Smooth muscle cell (in vitro differentiated cells): ENCODE results near the gene HSF4. TPM values are rescaled to one million over a fixed set of nuclear protein-coding genes. Genes with fewer than 3 reads are reported as not detected.

Experiments used
- DNase-seq: peaks from one replicate; lab custom pipeline; 2025; ENCODE audit not compliant: unreplicated experiment; lab: John Stamatoyannopoulos, UW
- H2AFZ ChIP-seq: fragments of 200-600 bp; sonication (generic); 2 replicates; pipeline ENCODE4 v1.6.0; 2016; ENCODE audit warnings: antibody characterized with exemption, low read depth, mild to moderate bottlenecking
- H3F3A ChIP-seq: fragments of 200-600 bp; sonication (generic); 2 replicates; pipeline ENCODE4 v1.6.0; 2017; ENCODE audit warnings: antibody characterized with exemption, low read depth
- H3K27ac ChIP-seq: fragments of 200-600 bp; sonication (generic); 2 replicates; pipeline ENCODE4 v1.5.1; 2016; ENCODE audit warnings: low read depth, mild to moderate bottlenecking
- H3K27me3 ChIP-seq: fragments of 200-600 bp; sonication (generic); 2 replicates; pipeline ENCODE4 v1.6.1; 2016; ENCODE audit warnings: low read depth, mild to moderate bottlenecking
- H3K36me3 ChIP-seq: fragments of 200-600 bp; sonication (generic); 2 replicates; pipeline ENCODE4 v1.5.1; 2016; ENCODE audit warnings: low read depth
- H3K4me1 ChIP-seq: fragments of 200-600 bp; sonication (generic); 2 replicates; pipeline ENCODE4 v1.5.1; 2016; ENCODE audit warnings: low read depth
- H3K4me2 ChIP-seq: fragments of 200-600 bp; sonication (generic); 2 replicates; pipeline ENCODE4 v1.6.0; 2016; ENCODE audit warnings: mild to moderate bottlenecking
- H3K4me3 ChIP-seq: fragments of 200-600 bp; sonication (generic); 2 replicates; pipeline ENCODE4 v1.5.1; 2016; ENCODE audit warnings: mild to moderate bottlenecking
- H3K79me2 ChIP-seq: fragments of 200-600 bp; sonication (generic); 2 replicates; pipeline ENCODE4 v1.6.0; 2016; ENCODE audit warnings: low read depth, mild to moderate bottlenecking
- H3K9ac ChIP-seq: fragments of 200-600 bp; sonication (generic); 2 replicates; pipeline ENCODE4 v1.6.0; 2016; ENCODE audit warnings: low read depth
- H3K9me3 ChIP-seq: fragments of 200-600 bp; sonication (generic); replicated peaks from 2 replicates; pipeline ENCODE4 v1.5.1; 2016; ENCODE audit warnings: low read depth
- H4K20me1 ChIP-seq: fragments of 200-600 bp; sonication (generic); 2 replicates; pipeline ENCODE4 v1.6.0; 2016; ENCODE audit warnings: low read depth
- CTCF ChIP-seq: fragments of 200-600 bp; sonication (generic); IDR thresholded peaks from 2 replicates; pipeline ENCODE4 v1.5.1; 2017; ENCODE audit warnings: borderline replicate concordance, mild to moderate bottlenecking, antibody characterized with exemption; ENCODE audit not compliant: insufficient read depth, poor library complexity, severe bottlenecking
- WGBS: methylation state at CpG from one replicate; pipeline ENCODE4 v1.1.7; 2016; ENCODE audit warnings: low lambda C conversion rate; 5-methylcytosine and 5-hydroxymethylcytosine counted together
- polyA plus RNA-seq: library from polyadenylated mRNA; unstranded; fragments of >200 nt; fragmentation: Nextera tagmentation; extraction: Ambion mirVana; gene quantifications from 2 replicates; pipeline ENCODE4 v1.2.1, GENCODE V29; 2016
- total RNA-seq: library from RNA; depleted of rRNA; stranded (reverse); fragments of >200 nt; gene quantifications from 2 replicates; pipeline ENCODE4 v1.2.3, GENCODE V29; 2014

Gene HSF4
- total and polyA plus RNA-seq, 2 experiments from 2014 or later = 2.9 to 6.1 TPM

- no peak overlapping the region for H3K27ac ChIP-seq
- no peak overlapping the region for H2AFZ ChIP-seq
- H3K27me3 ChIP-seq = peaks cover 50% of the 10 kb centered on the region
- peaks cover 31% of the 10 kb centered on the region for H3K4me1 ChIP-seq
- H3F3A ChIP-seq = peaks cover 7% of the 10 kb centered on the region
- no peak overlapping the region for H3K4me2 ChIP-seq
- no peak for TF ChIP-seq CTCF
- no peak overlapping the region for H3K9ac ChIP-seq
- no peaks in the 10 kb centered on the region for H3K9me3 ChIP-seq
- no peak for DNase-seq
- no peak overlapping the region for H3K4me3 ChIP-seq
- no peaks in the 10 kb centered on the region for H3K79me2 ChIP-seq
- 86% methylated on average over 7 of the region's 7 CpGs for whole genome bisulfite sequencing
- H4K20me1 ChIP-seq = peaks cover 17% of the 10 kb centered on the region
- H3K36me3 ChIP-seq = no peaks in the 10 kb centered on the region
Observed at GRCh38 chr16:67167588-67167987, 3.0 kb downstream of the HSF4 start.

- Histone ChIP-seq H3K4me2 (peak overlapping the region; percentile 87), H3K27me3 (peaks cover 36% of the 10 kb centered on the region), H3K4me1 (peaks cover 19% of the 10 kb centered on the region), H3K36me3 (no peaks in the 10 kb centered on the region), H3K79me2 (no peaks in the 10 kb centered on the region), H3F3A (peaks cover 7% of the 10 kb centered on the region), H3K4me3 (no peak overlapping the region), H4K20me1 (peaks cover 3% of the 10 kb centered on the region), H2AFZ (no peak overlapping the region), H3K9me3 (no peaks in the 10 kb centered on the region), H3K27ac (no peak overlapping the region), H3K9ac (no peak overlapping the region)
- no peak for TF ChIP-seq CTCF
- no peak for DNase-seq
- WGBS = 31% methylated on average over 9 of the region's 9 CpGs
Observed at GRCh38 chr16:67169011-67169451, 4.5 kb downstream of the HSF4 start.

- H4K20me1 ChIP-seq = peaks cover 2% of the 10 kb centered on the region
- no peak for DNase-seq
- H3K4me2 ChIP-seq = peak overlapping the region; percentile 87
- H3K79me2 ChIP-seq = no peaks in the 10 kb centered on the region
- H3K27ac ChIP-seq = peak overlapping the region; percentile 19
- 5% methylated on average over 24 of the region's 24 CpGs for WGBS
- no peak overlapping the region for H2AFZ ChIP-seq
- H3F3A ChIP-seq = peaks cover 7% of the 10 kb centered on the region
- peak; percentile 52 for TF ChIP-seq CTCF
- no peaks in the 10 kb centered on the region for H3K36me3 ChIP-seq
- H3K4me1 ChIP-seq = peaks cover 24% of the 10 kb centered on the region
- H3K9ac ChIP-seq = no peak overlapping the region
- peak overlapping the region; percentile 55 for H3K4me3 ChIP-seq
- H3K9me3 ChIP-seq = no peaks in the 10 kb centered on the region
- peaks cover 29% of the 10 kb centered on the region for H3K27me3 ChIP-seq
Observed at GRCh38 chr16:67169642-67170167, 5.2 kb downstream of the HSF4 start.
